Stimulated activated CD8-positive, alpha-beta memory T cell treated with anti-CD3 and anti-CD28 coated beads, Interleukin-15, amount 100 ng/mL, for 4 hours (primary cell): ENCODE results near the gene RPS28.
A peak's percentile ranks its signal among the peaks of the same experiment; 100 is the strongest.
"Not testable (repeated sequence)": the region's sequence is repeated elsewhere in the genome, so short reads cannot be mapped to it uniquely, and the experiment has no call there.

Source experiments
- DNase-seq, 2 donors: peaks; one replicate each; pipeline ENCODE4 v3.0.0-alpha.2; 2020; ENCODE audit warnings: low read depth in 2 of 2

The RPS28 gene

GRCh38 chr19:8342684-8343482 is 21.6 kb downstream of the RPS28 start, which contains the start of gene KANK3:
Gene KANK3 (minus strand): TSS chr19:8343262. CDS start chr19:8337828, 5,434 bp downstream.
- DNase-seq: peak; percentile 85 to 88

DNA sequence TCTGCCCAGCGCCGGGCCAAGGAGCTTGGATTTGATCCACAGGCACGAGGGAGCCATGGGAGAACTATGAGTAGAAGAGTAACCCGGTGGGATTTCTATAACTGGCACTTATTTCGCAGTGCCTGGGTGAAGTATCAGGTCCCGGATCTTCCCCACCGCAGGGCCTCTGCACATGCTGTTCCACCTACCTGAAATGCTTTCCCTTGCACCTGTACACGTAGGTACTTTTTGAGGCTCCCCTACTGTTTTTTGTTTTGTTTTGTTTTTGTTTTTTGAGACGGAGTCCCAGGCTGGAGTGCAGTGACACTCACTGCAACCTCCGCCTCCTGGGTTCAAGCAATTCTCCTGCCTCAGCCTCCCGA is 22.2 kb downstream of the RPS28 start:
- no peak for DNase-seq

- DNase-seq: not testable (repeated sequence)
Observed at GRCh38 chr19:8349629-8350372, 28.5 kb downstream of the RPS28 start.

- DNase-seq: no peak
Observed at GRCh38 chr19:8352134-8352827, 31.0 kb downstream of the RPS28 start.

DNA sequence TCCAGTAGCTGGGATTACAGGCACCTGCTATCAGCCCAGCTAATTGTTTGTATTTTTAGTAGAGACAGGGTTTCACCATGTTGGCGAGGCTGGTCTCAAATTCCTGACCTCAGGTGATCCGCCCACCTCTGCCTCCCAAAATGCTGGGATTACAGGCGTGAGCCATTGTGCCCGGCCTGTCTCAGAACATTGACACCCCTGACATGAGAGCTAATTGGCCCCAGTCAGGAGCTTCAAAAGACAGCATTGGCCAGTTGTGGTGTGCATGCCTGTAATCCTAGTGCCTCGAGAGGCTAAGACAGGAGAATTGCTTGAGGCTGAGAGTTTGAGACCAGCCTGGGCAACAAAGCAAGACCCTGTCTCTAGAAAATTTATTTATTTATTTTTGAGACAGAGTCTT is 31.5 kb downstream of the RPS28 start:
- not testable (repeated sequence) for DNase-seq

- no peak for DNase-seq
Observed at GRCh38 chr19:8355631-8356402, 34.5 kb downstream of the RPS28 start.

DNA sequence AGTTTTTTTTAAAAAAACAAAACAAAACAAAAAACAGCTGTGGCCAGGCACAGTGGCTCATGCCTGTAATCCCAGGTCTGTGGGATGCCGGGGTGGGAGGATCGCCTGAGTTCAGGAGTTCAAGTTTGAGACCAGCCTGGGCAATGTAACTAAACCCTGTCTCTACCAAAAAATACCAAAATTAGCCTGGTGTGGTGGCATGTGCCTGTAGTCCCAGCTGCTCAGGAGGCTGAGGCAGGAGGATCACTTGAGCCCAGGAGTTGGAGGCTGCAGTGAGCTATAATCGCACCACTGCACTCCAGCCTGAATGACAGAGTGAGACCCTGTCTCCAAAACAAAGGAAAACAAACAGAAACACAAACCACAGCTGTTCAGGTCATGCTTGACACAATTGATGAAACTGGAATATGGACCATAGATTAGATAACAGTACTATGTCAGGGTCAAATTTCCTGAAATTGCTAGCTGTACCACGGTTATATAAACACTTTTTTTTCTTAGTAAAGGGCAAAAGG is 35.8 kb downstream of the RPS28 start:
- no peak for DNase-seq

- no peak for DNase-seq
Observed at GRCh38 chr19:8358948-8359347, 37.7 kb downstream of the RPS28 start.

- no peak for DNase-seq
Observed at GRCh38 chr19:8360196-8360595, 38.9 kb downstream of the RPS28 start.

- DNase-seq: no peak
Observed at GRCh38 chr19:8361921-8362793, 40.9 kb downstream of the RPS28 start.

DNA sequence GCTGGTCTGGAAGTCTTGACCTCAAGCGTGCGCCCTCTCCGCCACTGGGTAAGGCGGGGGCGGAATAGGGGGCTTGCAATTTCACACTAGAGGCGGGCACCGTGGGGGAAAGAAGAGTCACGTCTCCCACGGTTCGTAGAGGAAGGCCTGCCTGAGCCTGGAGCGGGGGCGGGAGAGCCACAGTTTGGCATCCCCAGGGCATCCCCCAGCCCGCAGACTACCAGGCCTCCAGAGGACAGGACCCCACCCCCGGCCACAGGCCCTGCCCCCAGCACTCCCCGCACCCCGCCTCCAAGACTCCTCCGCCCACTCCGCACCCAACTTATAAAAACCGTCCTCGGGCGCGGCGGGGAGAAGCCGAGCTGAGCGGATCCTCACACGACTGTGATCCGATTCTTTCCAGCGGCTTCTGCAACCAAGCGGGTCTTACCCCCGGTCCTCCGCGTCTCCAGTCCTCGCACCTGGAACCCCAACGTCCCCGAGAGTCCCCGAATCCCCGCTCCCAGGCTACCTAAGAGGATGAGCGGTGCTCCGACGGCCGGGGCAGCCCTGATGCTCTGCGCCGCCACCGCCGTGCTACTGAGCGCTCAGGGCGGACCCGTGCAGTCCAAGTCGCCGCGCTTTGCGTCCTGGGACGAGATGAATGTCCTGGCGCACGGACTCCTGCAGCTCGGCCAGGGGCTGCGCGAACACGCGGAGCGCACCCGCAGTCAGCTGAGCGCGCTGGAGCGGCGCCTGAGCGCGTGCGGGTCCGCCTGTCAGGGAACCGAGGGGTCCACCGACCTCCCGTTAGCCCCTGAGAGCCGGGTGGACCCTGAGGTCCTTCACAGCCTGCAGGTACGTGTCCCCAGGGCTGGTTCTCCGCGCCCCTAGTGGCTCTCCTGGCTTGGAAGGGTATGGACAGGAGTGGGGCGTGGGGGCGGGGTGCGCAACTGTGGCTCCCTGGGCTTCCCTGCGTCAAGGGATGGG is 42.8 kb downstream of the RPS28 start, which contains the start of gene ANGPTL4:
TSS of gene ANGPTL4 (plus strand) at position 353 of the 969 bp plus-strand sequence. CDS start at position 520, 167 bp downstream.
- peak; percentile 50 to 57 for DNase-seq

- no peak for DNase-seq
Observed at GRCh38 chr19:8366121-8366581, 44.9 kb downstream of the RPS28 start.

- no peak for DNase-seq
Observed at GRCh38 chr19:8366961-8367326, 45.6 kb downstream of the RPS28 start.

- no peak for DNase-seq
Observed at GRCh38 chr19:8367327-8368001, 46.2 kb downstream of the RPS28 start.

- DNase-seq: no peak
Observed at GRCh38 chr19:8370176-8371010, 49.1 kb downstream of the RPS28 start.

- DNase-seq: no peak
Observed at GRCh38 chr19:8371011-8371804, 49.9 kb downstream of the RPS28 start.
